DMS79 treated with DMSO at 0.1 percent for 48 hours (cell line): Measurements from ENCODE around the gene CRYGA.
"Not testable (repeated sequence)": the region's sequence is repeated elsewhere in the genome, so short reads cannot be mapped to it uniquely, and the experiment has no call there.

Experiments
- DNase-seq: peaks from one replicate; lab custom pipeline; 2025; lab: John Stamatoyannopoulos, UW

Gene CRYGA

GRCh38 chr2:208164951-208165755 lies 1.8 kb upstream of the CRYGA start:
- no peak for DNase-seq

- DNase-seq = no peak
These were observed 7.0 kb downstream of the CRYGA start for GRCh38 chr2:208156439-208156838.

GRCh38 chr2:208153156-208153555 lies 10.2 kb downstream of the CRYGA start:
- no peak for DNase-seq

DNA sequence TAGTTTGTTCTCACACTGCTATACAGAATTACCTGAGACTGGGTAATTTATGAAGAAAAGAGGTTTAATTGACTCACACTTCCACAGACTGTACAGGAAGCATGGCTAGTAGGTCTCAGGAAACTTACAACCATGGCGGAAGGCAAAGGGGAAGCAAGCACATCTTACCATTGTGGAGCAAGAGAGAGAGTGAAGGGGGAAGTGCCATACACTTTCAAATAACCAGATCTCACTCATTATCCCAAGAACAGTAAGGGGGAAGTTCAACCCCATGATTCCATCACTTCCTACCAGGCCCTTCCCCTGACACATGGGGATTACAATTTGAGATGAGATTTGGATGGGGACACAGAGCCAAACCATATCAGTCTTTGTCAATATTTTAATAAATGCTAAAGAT lies 12.4 kb downstream of the CRYGA start:
- no peak for DNase-seq

DNA sequence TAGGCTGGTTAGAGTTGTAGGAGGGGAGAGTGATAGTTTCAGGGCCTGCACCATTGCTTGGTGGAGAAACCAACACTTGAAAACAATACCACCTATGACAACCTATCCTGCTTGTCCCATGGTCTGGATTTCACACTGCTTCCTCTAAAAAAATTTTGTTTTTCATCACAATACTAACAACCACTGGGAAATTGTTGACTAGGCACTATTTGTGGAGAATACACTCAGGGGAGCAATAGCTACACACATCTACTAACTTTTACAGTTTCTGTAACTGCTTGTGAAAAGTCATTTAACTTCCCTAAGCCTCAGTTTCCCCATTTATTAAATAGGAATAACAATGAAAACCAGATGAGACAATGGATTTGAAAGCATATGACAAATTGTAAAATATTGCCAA lies 13.3 kb downstream of the CRYGA start:
- DNase-seq = no peak

GRCh38 chr2:208148803-208149202 lies 14.6 kb downstream of the CRYGA start:
- no peak for DNase-seq

DNA sequence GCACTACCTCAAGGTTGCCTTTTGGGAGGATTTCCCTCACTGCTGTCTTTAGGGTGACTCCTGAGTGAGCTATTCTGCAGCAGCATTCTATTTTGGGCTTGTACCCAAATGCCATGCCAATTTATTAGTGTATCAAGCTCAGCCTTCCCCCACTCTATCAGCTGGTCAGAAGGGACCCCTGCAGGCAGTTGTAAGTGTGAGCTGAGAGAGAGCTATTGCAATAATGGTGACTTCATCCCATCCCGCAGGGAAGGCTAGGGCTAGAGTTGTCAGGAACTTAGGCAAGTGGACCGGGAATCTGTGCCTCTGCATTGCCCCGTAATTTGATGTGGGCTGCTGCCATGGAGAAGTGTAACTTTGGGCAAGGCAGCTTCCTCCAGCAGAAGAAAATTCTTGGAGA lies 15.6 kb downstream of the CRYGA start:
- DNase-seq = no peak

DNA sequence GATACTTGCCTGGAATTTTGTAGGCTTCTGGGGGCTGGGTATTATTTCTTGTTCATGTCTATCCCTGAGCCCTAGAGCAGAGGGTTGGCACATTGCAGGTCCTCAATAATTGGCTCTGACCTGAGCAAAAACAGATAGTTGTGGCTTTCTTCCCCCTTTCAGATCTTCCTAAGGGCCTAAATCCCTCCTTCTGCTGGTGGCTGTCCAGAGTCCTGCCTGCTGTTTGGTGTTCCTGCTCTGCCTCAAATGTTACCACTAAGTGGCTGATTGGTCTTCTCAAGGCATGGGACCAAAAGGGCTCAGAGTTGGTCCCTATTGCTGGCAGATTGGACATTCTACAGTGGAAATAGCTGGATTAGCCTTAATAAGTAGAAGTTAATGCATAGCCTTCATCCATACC lies 16.4 kb downstream of the CRYGA start:
- no peak for DNase-seq

- DNase-seq = no peak
These were observed 17.4 kb downstream of the CRYGA start, which contains the start of gene CRYGB for GRCh38 chr2:208146006-208146405. Gene CRYGB, minus strand, starts transcription at chr2:208146158. Its CDS starts 38 bp downstream, at chr2:208146120.

GRCh38 chr2:208142925-208143799 lies 20.2 kb downstream of the CRYGA start:
- DNase-seq = peak; percentile 35

- DNase-seq = peak; percentile 74
These were observed 21.0 kb downstream of the CRYGA start for GRCh38 chr2:208142240-208142924.

- no peak for DNase-seq
These were observed 23.9 kb downstream of the CRYGA start for GRCh38 chr2:208139447-208139846.

DNA sequence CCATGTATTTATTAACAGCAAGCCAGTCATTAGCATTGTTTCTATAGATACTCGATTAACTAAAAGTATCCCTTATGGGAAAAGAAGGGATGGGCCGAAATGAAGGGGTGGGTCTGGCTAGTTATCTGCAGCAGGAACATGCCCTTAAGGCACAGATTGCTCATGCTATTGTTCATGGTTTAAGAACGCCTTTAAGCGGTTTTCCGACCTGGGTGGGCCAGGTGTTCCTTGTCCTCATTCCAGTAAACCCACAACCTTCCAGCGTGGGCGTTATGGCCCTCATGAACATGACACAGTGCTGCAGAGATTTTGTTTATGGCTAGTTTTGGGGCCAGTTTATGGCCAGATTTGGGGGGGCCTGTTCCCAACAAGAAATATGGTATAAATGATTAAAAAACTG lies 25.1 kb downstream of the CRYGA start:
- not testable (repeated sequence) for DNase-seq

DNA sequence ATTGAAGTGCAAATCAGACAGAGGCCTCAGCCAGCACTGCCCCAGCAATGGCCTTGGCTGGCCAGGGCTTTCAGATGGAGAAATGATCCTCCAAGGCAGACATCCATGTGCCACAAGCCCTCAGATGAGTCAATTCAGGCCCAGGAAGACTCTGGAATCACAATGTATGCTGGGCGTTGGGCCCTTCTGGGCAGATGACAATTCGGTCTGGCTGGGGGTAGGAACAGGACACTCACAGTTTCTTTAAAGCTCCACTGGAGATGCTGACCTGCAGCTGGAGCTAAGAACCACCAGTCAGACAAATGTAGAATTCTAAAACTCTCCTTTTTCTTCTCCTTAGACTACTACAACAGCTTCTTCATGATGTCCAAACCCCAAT lies 26.7 kb downstream of the CRYGA start:
- DNase-seq = no peak

DNA sequence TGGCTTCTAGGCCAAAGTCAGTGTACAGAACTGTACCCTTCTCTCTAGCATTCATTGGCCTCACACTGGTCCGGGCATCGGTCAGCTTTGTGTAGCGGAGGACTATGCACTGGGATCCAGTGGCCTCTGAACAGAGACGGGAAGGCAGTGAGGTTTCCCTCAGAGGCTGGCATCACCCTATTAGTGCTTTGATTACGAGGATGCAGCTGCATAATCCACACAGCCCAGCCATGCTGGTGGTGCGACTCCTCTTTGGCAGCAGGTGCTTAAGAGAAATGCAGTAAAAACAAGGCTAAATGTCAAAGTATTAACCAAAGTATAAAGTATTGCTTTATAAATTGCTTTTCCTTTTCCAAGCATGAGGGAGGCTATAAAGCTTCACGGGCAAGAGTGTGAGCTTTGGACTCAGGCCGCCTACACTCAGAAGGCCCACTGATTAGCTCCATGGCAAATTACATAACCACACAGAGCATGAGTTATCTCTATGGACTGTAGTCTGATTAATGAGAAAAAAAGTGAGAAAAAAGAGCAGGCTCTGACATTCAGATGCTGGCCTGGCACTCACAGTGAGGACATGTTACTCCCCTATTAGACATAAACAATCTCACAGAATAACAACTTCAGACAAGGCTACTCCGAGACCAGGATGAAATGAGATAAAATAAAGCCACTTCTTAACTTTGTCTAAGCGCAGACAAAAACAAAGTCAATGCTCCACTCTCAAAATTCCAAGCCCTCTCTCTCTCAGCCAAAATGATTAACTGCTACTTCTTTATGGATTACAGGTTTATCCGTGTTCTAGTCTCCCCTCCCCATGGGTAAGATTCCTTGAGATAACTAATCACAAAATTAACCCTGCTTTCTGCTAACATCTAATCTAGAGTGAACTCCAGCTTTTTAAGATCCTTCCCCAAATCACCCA lies 27.3 kb downstream of the CRYGA start:
- DNase-seq = no peak

GRCh38 chr2:208134928-208135586 lies 28.3 kb downstream of the CRYGA start:
- no peak for DNase-seq

DNA sequence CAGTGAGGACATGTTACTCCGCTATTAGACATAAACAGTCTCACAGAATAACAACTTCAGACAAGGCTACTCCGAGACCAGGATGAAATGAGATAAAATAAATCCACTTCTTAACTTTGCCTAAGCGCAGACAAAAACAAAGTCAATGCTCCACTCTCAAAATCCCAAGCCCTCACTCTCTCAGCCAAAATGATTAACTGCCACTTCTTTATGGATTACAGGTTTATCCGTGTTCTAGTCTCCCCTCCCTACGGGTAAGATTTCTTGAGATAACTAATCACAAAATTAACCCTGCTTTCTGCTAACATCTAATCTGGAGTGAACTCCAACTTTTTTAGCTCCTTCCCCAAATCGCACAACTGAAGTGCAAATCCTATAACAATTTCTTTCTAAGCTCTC lies 32.7 kb downstream of the CRYGA start:
- DNase-seq = no peak

GRCh38 chr2:208129744-208130711 lies 33.4 kb downstream of the CRYGA start, which contains the start of gene CRYGC:
Gene CRYGC, minus strand, starts transcription at chr2:208129828. Its CDS starts 36 bp downstream, at chr2:208129792.
- no peak for DNase-seq

GRCh38 chr2:208128136-208128535 lies 35.3 kb downstream of the CRYGA start:
- DNase-seq = no peak

DNA sequence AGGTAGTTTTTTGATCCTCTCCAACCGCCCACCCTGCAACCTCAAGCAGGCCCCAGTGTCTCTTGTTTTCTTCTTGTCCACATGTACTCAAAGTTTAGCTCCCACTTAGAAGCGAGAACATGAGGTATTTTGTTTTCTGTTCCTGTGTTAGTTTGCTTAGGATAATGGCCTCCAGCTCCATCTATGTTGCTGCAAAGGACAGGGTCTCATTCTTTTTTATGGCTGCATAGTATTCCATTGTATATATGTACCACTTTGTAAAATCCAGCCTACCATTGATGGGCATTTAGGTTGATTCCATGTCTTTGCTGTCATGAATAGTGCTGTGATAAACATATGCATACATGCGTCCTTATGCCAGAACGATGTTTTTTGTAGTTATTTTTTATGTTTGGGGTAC lies 36.3 kb downstream of the CRYGA start:
- no peak for DNase-seq
